KMS-11 (cell line): ENCODE measurements around the gene ADAP1.

Experiments used
- H2AFZ ChIP-seq: fragments of 200-600 bp; sonication (generic); 2 replicates; pipeline ENCODE4 v1.6.1; 2016; ENCODE audit warnings: antibody characterized with exemption, mixed run types, low read depth
- H3K27ac ChIP-seq: fragments of 200-600 bp; sonication (generic); 2 replicates; pipeline ENCODE4 v1.6.1; 2016; ENCODE audit warnings: mild to moderate bottlenecking, mixed run types
- H3K27me3 ChIP-seq: fragments of 200-600 bp; sonication (generic); 2 replicates; pipeline ENCODE4 v1.6.1; 2017; ENCODE audit warnings: mild to moderate bottlenecking, low read depth, mixed run types, moderate library complexity; ENCODE audit not compliant: insufficient read depth
- H3K36me3 ChIP-seq: fragments of 200-600 bp; sonication (generic); 2 replicates; pipeline ENCODE4 v1.6.1; 2017; ENCODE audit warnings: mild to moderate bottlenecking, mixed run types; ENCODE audit not compliant: insufficient read depth
- H3K4me1 ChIP-seq: fragments of 200-600 bp; sonication (generic); 2 replicates; pipeline ENCODE4 v1.6.1; 2016; ENCODE audit warnings: mild to moderate bottlenecking, low read depth, mixed run types; ENCODE audit not compliant: poor library complexity, severe bottlenecking
- H3K4me2 ChIP-seq: fragments of 200-600 bp; sonication (generic); 2 replicates; pipeline ENCODE4 v1.7.0; 2016; ENCODE audit warnings: mild to moderate bottlenecking, mixed run types
- H3K4me3 ChIP-seq: fragments of 200-600 bp; sonication (generic); IDR thresholded peaks from 2 replicates; pipeline ENCODE4 v1.6.1; 2017; ENCODE audit warnings: low read depth, low read length, mixed read lengths; ENCODE audit not compliant: insufficient read depth
- H3K79me2 ChIP-seq: fragments of 200-600 bp; sonication (generic); 2 replicates; pipeline ENCODE4 v1.6.1; 2016; ENCODE audit warnings: low read depth, mixed run types; ENCODE audit not compliant: insufficient read depth
- H3K9ac ChIP-seq: fragments of 200-600 bp; sonication (generic); 2 replicates; pipeline ENCODE4 v1.6.1; 2016; ENCODE audit warnings: mild to moderate bottlenecking, mixed run types
- H4K20me1 ChIP-seq: fragments of 200-600 bp; sonication (generic); 2 replicates; pipeline ENCODE4 v1.6.1; 2016; ENCODE audit warnings: mild to moderate bottlenecking, mixed run types; ENCODE audit not compliant: insufficient read depth
- TF ChIP-seq, protein P1 (sequence below): fragments of 200-600 bp; sonication (generic); conservative IDR thresholded peaks from 2 replicates; pipeline ENCODE4 v1.6.1; 2017; ENCODE audit warnings: low read depth, mild to moderate bottlenecking, antibody characterized with exemption, low read length, moderate library complexity, mixed read lengths

The ADAP1 gene

DNA sequence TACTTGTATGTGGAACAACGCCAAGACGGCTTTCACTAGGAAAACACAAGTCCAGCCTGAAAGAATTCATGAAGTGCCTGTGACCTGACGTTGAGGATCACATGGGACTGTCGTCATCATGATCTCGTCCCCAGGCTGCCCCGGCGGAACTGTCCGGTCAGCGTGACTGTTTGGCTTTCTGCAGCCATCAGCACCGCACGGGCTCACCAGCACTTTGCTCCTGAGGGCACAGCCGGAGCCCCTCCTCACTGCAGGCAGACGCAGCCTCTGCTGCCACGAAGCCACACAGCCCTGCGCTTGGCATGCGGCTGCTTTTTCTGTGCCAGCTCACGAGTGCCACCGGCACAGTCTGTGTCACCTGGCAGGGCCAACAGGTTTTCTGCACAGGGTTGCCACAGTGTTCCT lies 87.5 kb downstream of the ADAP1 start:
- Histone ChIP-seq H3K9ac (no peak overlapping the region), H4K20me1 (no peaks in the 10 kb centered on the region), H3K4me3 (no peak overlapping the region), H3K4me1 (no peaks in the 10 kb centered on the region), H2AFZ (no peak overlapping the region), H3K79me2 (no peaks in the 10 kb centered on the region), H3K36me3 (peaks cover 5% of the 10 kb centered on the region; the same call in 1 of the 2 replicates), H3K27me3 (no peaks in the 10 kb centered on the region), H3K4me2 (no peak overlapping the region), H3K27ac (no peak overlapping the region)
- TF ChIP-seq, protein P1, sequence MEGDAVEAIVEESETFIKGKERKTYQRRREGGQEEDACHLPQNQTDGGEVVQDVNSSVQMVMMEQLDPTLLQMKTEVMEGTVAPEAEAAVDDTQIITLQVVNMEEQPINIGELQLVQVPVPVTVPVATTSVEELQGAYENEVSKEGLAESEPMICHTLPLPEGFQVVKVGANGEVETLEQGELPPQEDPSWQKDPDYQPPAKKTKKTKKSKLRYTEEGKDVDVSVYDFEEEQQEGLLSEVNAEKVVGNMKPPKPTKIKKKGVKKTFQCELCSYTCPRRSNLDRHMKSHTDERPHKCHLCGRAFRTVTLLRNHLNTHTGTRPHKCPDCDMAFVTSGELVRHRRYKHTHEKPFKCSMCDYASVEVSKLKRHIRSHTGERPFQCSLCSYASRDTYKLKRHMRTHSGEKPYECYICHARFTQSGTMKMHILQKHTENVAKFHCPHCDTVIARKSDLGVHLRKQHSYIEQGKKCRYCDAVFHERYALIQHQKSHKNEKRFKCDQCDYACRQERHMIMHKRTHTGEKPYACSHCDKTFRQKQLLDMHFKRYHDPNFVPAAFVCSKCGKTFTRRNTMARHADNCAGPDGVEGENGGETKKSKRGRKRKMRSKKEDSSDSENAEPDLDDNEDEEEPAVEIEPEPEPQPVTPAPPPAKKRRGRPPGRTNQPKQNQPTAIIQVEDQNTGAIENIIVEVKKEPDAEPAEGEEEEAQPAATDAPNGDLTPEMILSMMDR, result no peak

DNA sequence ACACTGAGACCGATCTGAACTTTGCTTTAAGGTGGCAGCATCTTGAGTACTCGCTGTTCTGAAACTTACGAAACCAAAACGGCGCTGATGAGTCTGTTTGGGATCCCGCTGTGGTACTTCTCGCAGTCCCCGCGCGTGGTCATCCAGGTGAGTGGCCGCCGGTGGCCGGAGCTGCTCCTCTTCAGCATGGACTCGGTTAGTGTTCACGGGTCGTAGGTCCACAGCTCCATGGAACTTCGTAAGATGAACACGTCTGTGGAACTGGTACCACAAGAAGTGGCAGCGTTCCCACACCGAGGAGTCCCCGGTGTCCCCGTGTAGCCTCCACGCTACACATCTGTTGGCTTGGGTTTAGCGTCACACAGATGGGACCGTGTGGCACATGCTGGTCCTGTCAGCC lies 88.6 kb downstream of the ADAP1 start:
- Histone ChIP-seq H4K20me1 (no peaks in the 10 kb centered on the region), H3K9ac (no peak overlapping the region), H3K4me2 (no peak overlapping the region), H3K79me2 (no peaks in the 10 kb centered on the region), H3K36me3 (peaks cover 5% of the 10 kb centered on the region; the same call in 1 of the 2 replicates), H3K4me1 (no peaks in the 10 kb centered on the region), H3K27ac (no peak overlapping the region), H2AFZ (no peak overlapping the region), H3K27me3 (no peaks in the 10 kb centered on the region), H3K4me3 (no peak overlapping the region)
- TF ChIP-seq, protein P1, result no peak

DNA sequence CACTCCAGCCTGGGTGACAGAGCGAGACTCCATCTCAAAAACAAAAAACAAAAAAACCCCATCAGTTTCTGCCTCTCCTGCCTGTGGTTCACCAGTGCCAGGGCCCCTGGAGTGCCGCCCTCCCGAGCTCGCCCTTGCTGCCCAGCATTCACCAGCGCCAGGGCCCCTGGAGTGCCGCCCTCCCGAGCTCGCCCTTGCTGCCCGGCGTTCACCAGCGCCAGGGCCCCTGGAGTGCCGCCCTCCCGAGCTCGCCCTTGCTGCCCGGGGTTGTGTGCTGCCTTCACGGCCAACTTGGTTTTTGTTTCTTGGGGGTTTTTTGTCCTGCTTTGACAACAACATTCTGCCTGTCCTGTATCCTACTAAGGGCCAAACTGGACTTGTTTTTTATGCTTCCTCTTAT lies 91.4 kb downstream of the ADAP1 start:
- Histone ChIP-seq H3K4me1 (no peaks in the 10 kb centered on the region), H4K20me1 (no peaks in the 10 kb centered on the region), H2AFZ (no peak overlapping the region), H3K79me2 (no peaks in the 10 kb centered on the region), H3K27me3 (no peaks in the 10 kb centered on the region), H3K27ac (no peak overlapping the region), H3K4me2 (no peak overlapping the region), H3K4me3 (no peak overlapping the region), H3K36me3 (no peaks in the 10 kb centered on the region), H3K9ac (no peak overlapping the region)
- TF ChIP-seq, protein P1, result no peak

DNA sequence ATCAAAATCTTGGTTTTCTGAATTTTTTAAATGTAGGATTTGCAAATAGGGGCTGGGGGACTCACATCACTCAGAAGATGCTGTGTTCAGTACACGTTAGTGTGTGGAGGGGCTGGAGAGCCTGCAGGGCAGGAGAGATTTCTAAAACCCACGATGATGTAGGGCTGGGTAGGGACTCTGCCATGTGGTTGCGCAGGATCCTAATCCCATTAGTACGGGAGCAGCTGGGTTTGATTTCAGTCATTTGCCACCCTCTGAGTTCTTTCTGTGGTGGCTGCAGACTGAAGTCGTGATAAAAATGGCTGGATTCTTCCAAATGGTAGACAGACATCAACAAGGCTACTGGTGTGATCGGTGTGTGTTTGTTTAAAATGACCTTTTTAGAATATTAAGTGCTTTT lies 92.3 kb downstream of the ADAP1 start:
- Histone ChIP-seq H3K36me3 (no peaks in the 10 kb centered on the region), H4K20me1 (no peaks in the 10 kb centered on the region), H3K9ac (no peak overlapping the region), H3K4me3 (no peak overlapping the region), H2AFZ (no peak overlapping the region), H3K27me3 (no peaks in the 10 kb centered on the region), H3K4me1 (no peaks in the 10 kb centered on the region), H3K27ac (no peak overlapping the region), H3K4me2 (no peak overlapping the region), H3K79me2 (no peaks in the 10 kb centered on the region)
- TF ChIP-seq, protein P1, result no peak
